Neural cell (in vitro differentiated cells): Measurements from ENCODE around the gene NPS. TPM values are rescaled to one million over a fixed set of nuclear protein-coding genes. Genes with fewer than 3 reads are reported as not detected.

Experiments
- H2AFZ ChIP-seq: fragments of 200-600, 300-800 bp; sonication (generic), shearing (Covaris generic); 2 replicates; pipeline ENCODE4 v1.6.0; 2014; ENCODE audit warnings: low read depth, mild to moderate bottlenecking, antibody characterized with exemption, low read length, moderate library complexity
- H3F3A ChIP-seq: fragments of 200-600 bp; shearing (Covaris generic); 2 replicates; pipeline ENCODE4 v1.6.1; 2016; ENCODE audit warnings: mild to moderate bottlenecking, moderate library complexity, mixed read lengths, antibody characterized with exemption, low read length; ENCODE audit not compliant: insufficient read depth, poor library complexity, severe bottlenecking
- H3K27ac ChIP-seq: fragments of 200-600, 300-800 bp; sonication (generic), shearing (Covaris generic); 2 replicates; pipeline ENCODE4 v1.5.1; 2014; ENCODE audit warnings: mild to moderate bottlenecking, low read length, moderate library complexity
- H3K27me3 ChIP-seq: fragments of 300-800, 200-600 bp; sonication (generic), shearing (Covaris generic); 2 replicates; pipeline ENCODE4 v1.6.0; 2014; ENCODE audit warnings: mild to moderate bottlenecking, low read depth, low read length, moderate library complexity; ENCODE audit not compliant: insufficient read depth
- H3K36me3 ChIP-seq: fragments of 300-800, 200-600 bp; sonication (generic), shearing (Covaris generic); 2 replicates; pipeline ENCODE4 v1.5.1; 2014; ENCODE audit warnings: mild to moderate bottlenecking, antibody characterized with exemption, low read length, moderate library complexity; ENCODE audit not compliant: insufficient read depth
- H3K4me2 ChIP-seq: fragments of 300-800, 200-600 bp; sonication (generic), shearing (Covaris generic); 2 replicates; pipeline ENCODE4 v1.6.0; 2014; ENCODE audit warnings: mild to moderate bottlenecking, low read length
- H3K4me3 ChIP-seq: fragments of 300-800, 200-600 bp; sonication (generic), shearing (Covaris generic); 2 replicates; pipeline ENCODE4 v1.5.1; 2014; ENCODE audit warnings: mild to moderate bottlenecking, low read length, moderate library complexity
- H3K79me2 ChIP-seq: fragments of 200-600 bp; shearing (Covaris generic); replicated peaks from 2 replicates; pipeline ENCODE4 v1.6.0; 2014; ENCODE audit warnings: mild to moderate bottlenecking, low read length, moderate library complexity; ENCODE audit not compliant: insufficient read depth
- H3K9ac ChIP-seq: fragments of 300-800, 200-600 bp; sonication (generic), shearing (Covaris generic); 2 replicates; pipeline ENCODE4 v1.6.1; 2016; ENCODE audit warnings: mild to moderate bottlenecking, low read length, mixed read lengths
- H3K9me2 ChIP-seq: fragments of 200-600 bp; shearing (Covaris generic); 2 replicates; pipeline ENCODE4 v1.6.1; 2016; ENCODE audit warnings: mild to moderate bottlenecking, low read length, mixed read lengths; ENCODE audit not compliant: insufficient read depth
- H3K9me3 ChIP-seq: fragments of 200-600, 300-800 bp; sonication (generic), shearing (Covaris generic); 2 replicates; pipeline ENCODE4 v1.6.1; 2016; ENCODE audit warnings: mild to moderate bottlenecking, mixed run types, low read length, moderate library complexity, mixed read lengths
- H4K20me1 ChIP-seq: fragments of 200-600 bp; shearing (Covaris generic); 2 replicates; pipeline ENCODE4 v1.6.1; 2016; ENCODE audit warnings: mild to moderate bottlenecking, mixed run types; ENCODE audit not compliant: insufficient read depth
- CTCF ChIP-seq: fragments of 450-650 bp; IDR thresholded peaks from 2 replicates; pipeline ENCODE4 v1.5.1; 2014; ENCODE audit warnings: antibody characterized with exemption, mild to moderate bottlenecking, moderate library complexity; ENCODE audit not compliant: poor library complexity, severe bottlenecking
- EP300 ChIP-seq: fragments of 450-650 bp; conservative IDR thresholded peaks from 2 replicates; pipeline ENCODE4 v1.6.1; 2014; ENCODE audit warnings: antibody characterized with exemption, mild to moderate bottlenecking, moderate library complexity; ENCODE audit not compliant: poor library complexity, severe bottlenecking
- EZH2 ChIP-seq: fragments of 200-600, 300-800 bp; shearing (Covaris generic), sonication (generic); IDR thresholded peaks from 2 replicates; pipeline ENCODE4 v1.6.1; 2014; ENCODE audit warnings: antibody characterized with exemption, low read length, borderline replicate concordance, mild to moderate bottlenecking; ENCODE audit not compliant: insufficient read depth, poor library complexity, severe bottlenecking
- MXI1 ChIP-seq: fragments of 450-650 bp; conservative IDR thresholded peaks from 2 replicates; pipeline ENCODE4 v1.6.1; 2014; ENCODE audit warnings: antibody characterized with exemption, mild to moderate bottlenecking; ENCODE audit not compliant: poor library complexity, severe bottlenecking
- POLR2AphosphoS5 ChIP-seq: IDR thresholded peaks from 2 replicates; pipeline ENCODE4 v1.6.1; 2012
- RAD21 ChIP-seq: fragments of 450-650 bp; conservative IDR thresholded peaks from 2 replicates; pipeline ENCODE4 v1.6.1; 2014; ENCODE audit warnings: antibody characterized with exemption, mild to moderate bottlenecking, moderate library complexity
- REST ChIP-seq: IDR thresholded peaks from 2 replicates; pipeline ENCODE4 v1.6.1; 2012; ENCODE audit warnings: borderline replicate concordance
- SMC3 ChIP-seq: fragments of 450-650 bp; conservative IDR thresholded peaks from 2 replicates; pipeline ENCODE4 v1.6.1; 2014; ENCODE audit warnings: antibody characterized with exemption, mild to moderate bottlenecking, moderate library complexity; ENCODE audit not compliant: poor library complexity
- TAF1 ChIP-seq: IDR thresholded peaks from 2 replicates; pipeline ENCODE4 v1.6.1; 2012; ENCODE audit warnings: low read depth
- polyA plus RNA-seq: library from polyadenylated mRNA; depleted of rRNA; stranded (reverse); fragments of >200 nt; gene quantifications from 2 replicates; pipeline ENCODE4 v1.2.3, GENCODE V29; 2014

NPS gene
- polyA plus RNA-seq, 1 donor from 2014 or later: not detected

DNA sequence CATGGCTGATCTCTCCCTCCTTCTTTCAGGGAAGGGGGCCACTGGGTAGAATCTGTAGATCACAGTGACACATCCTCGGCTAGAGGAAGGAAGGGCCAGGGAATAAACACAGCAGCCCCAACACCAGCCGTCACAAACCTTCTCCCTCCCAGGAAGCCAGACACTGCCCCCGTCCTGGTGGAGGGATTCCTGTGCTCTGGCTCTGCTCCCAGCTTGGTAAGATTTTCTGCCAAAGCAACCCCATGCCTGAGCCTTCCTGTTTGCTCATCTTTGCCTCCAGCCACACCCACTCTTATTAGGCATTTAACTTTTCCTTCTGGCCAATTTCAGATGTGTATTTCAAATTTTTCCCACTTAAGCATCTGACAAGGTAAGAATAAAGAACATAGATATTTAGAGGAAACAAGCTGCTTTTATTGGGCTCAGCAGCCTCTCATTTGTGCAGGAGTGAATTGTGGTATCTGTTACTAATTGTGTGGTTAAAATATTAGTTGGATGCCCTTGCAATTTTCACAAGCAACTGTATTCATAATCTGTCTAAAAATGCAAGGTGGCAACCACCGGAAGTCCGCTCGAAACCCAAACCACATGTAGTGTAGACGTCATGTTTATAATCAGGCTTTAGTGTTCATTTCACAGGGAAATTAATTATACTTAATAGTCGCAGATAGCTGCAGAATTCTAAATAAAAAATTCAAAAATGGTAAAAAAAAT lies 13.2 kb upstream of the NPS start:
- no peak for TF ChIP-seq RAD21
- TF ChIP-seq REST: no peak
- no peak for TF ChIP-seq CTCF
- no peak for TF ChIP-seq MXI1
- TF ChIP-seq EP300: no peak
- TF ChIP-seq SMC3: no peak
- no peak for TF ChIP-seq TAF1
- TF ChIP-seq EZH2: no peak
- TF ChIP-seq POLR2AphosphoS5: no peak
- no peak overlapping the region for H2AFZ ChIP-seq
- no peaks in the 10 kb centered on the region for H3K27me3 ChIP-seq
- no peak overlapping the region for H3K4me2 ChIP-seq
- H3K9ac ChIP-seq: no peak overlapping the region
- no peaks in the 10 kb centered on the region for H3F3A ChIP-seq
- H3K36me3 ChIP-seq: no peaks in the 10 kb centered on the region
- H3K9me3 ChIP-seq: no peaks in the 10 kb centered on the region
- H3K27ac ChIP-seq: no peak overlapping the region
- H3K79me2 ChIP-seq: no peaks in the 10 kb centered on the region
- no peaks in the 10 kb centered on the region for H3K9me2 ChIP-seq
- H4K20me1 ChIP-seq: no peaks in the 10 kb centered on the region
- H3K4me3 ChIP-seq: no peak overlapping the region

GRCh38 chr10:127536972-127537760 lies 11.9 kb upstream of the NPS start:
- H3K9me2 ChIP-seq: no peaks in the 10 kb centered on the region
- H3K9me3 ChIP-seq: no peaks in the 10 kb centered on the region

More at GRCh38 chr10:127536972-127537760, 11.9 kb upstream of the NPS start:
- H4K20me1 ChIP-seq: no peaks in the 10 kb centered on the region
- no peaks in the 10 kb centered on the region for H3K27me3 ChIP-seq
- no peaks in the 10 kb centered on the region for H3K79me2 ChIP-seq
- H3F3A ChIP-seq: no peaks in the 10 kb centered on the region
- H2AFZ ChIP-seq: no peak overlapping the region
- H3K4me3 ChIP-seq: no peak overlapping the region
- TF ChIP-seq TAF1 (no peak), MXI1 (no peak), EP300 (no peak), SMC3 (no peak), CTCF (no peak), POLR2AphosphoS5 (no peak), EZH2 (no peak)
- H3K36me3 ChIP-seq: no peaks in the 10 kb centered on the region
- no peak overlapping the region for H3K4me2 ChIP-seq
- H3K9ac ChIP-seq: no peak overlapping the region
- no peak overlapping the region for H3K27ac ChIP-seq
